ELF-1 (cell line): ENCODE data around the gene PTRH1.

Experiments used
- DNase-seq: peaks from one replicate; pipeline ENCODE4 v3.0.0-alpha.2; 2016; ENCODE audit warnings: low read depth, low spot score

PTRH1 gene

GRCh38 chr9:127697575-127697974 lies 17.9 kb downstream of the PTRH1 start:
- DNase-seq = no peak

GRCh38 chr9:127694890-127695720 lies 20.4 kb downstream of the PTRH1 start:
- no peak for DNase-seq

GRCh38 chr9:127693697-127694096 lies 21.8 kb downstream of the PTRH1 start:
- DNase-seq = no peak

- DNase-seq = no peak
These were observed 22.3 kb downstream of the PTRH1 start for GRCh38 chr9:127693143-127693542.

- DNase-seq = no peak
These were observed 23.4 kb downstream of the PTRH1 start for GRCh38 chr9:127692071-127692470.

GRCh38 chr9:127690735-127691134 lies 24.7 kb downstream of the PTRH1 start:
- no peak for DNase-seq

- no peak for DNase-seq
These were observed 26.0 kb downstream of the PTRH1 start for GRCh38 chr9:127689329-127690000.

- DNase-seq = no peak
These were observed 28.7 kb downstream of the PTRH1 start for GRCh38 chr9:127686461-127687393.

GRCh38 chr9:127684576-127684975 lies 30.9 kb downstream of the PTRH1 start:
- peak; percentile 66 for DNase-seq

GRCh38 chr9:127683723-127684122 lies 31.7 kb downstream of the PTRH1 start:
- no peak for DNase-seq

- no peak for DNase-seq
These were observed 32.9 kb downstream of the PTRH1 start for GRCh38 chr9:127682351-127683136.

- no peak for DNase-seq
These were observed 34.6 kb downstream of the PTRH1 start for GRCh38 chr9:127680846-127681245.

GRCh38 chr9:127680226-127680625 lies 35.2 kb downstream of the PTRH1 start:
- DNase-seq = no peak

- DNase-seq = no peak
These were observed 36.0 kb downstream of the PTRH1 start for GRCh38 chr9:127679506-127679905.

GRCh38 chr9:127676638-127677037 lies 38.8 kb downstream of the PTRH1 start:
- DNase-seq = no peak

GRCh38 chr9:127673234-127673633 lies 42.2 kb downstream of the PTRH1 start:
- no peak for DNase-seq

- DNase-seq = no peak
These were observed 47.6 kb downstream of the PTRH1 start for GRCh38 chr9:127667906-127668305.

- no peak for DNase-seq
These were observed 48.2 kb downstream of the PTRH1 start for GRCh38 chr9:127667127-127667844.

GRCh38 chr9:127664678-127665507 lies 50.6 kb downstream of the PTRH1 start:
- no peak for DNase-seq

- no peak for DNase-seq
These were observed 51.2 kb downstream of the PTRH1 start for GRCh38 chr9:127664324-127664677.
